DOHH2 (cell line): ENCODE measurements around the gene ARL6IP4.

Source experiments
- H3F3A ChIP-seq: fragments of 200-600 bp; sonication (generic), shearing (Covaris generic); 2 replicates; pipeline ENCODE4 v1.6.0; 2016; ENCODE audit warnings: antibody characterized with exemption, mild to moderate bottlenecking; ENCODE audit not compliant: control insufficient read depth, insufficient read depth
- H3K27ac ChIP-seq: fragments of 200-600 bp; sonication (generic); 2 replicates; pipeline ENCODE4 v1.5.1; 2014; ENCODE audit warnings: low read depth, mild to moderate bottlenecking, low read length, moderate library complexity
- H3K27me3 ChIP-seq: fragments of 200-600 bp; sonication (generic); 2 replicates; pipeline ENCODE4 v1.6.1; 2014; ENCODE audit warnings: mild to moderate bottlenecking, low read length, mixed read lengths; ENCODE audit not compliant: control insufficient read depth
- H3K36me3 ChIP-seq: fragments of 200-600 bp; sonication (generic); 2 replicates; pipeline ENCODE4 v1.6.1; 2014; ENCODE audit warnings: mild to moderate bottlenecking, low read length, moderate library complexity, mixed read lengths; ENCODE audit not compliant: control insufficient read depth
- H3K4me1 ChIP-seq: fragments of 200-600 bp; sonication (generic); 2 replicates; pipeline ENCODE4 v1.6.1; 2014; ENCODE audit warnings: mild to moderate bottlenecking, low read length, mixed read lengths; ENCODE audit not compliant: control insufficient read depth
- H3K4me2 ChIP-seq: fragments of 200-600 bp; sonication (generic); 2 replicates; pipeline ENCODE4 v1.6.0; 2014; ENCODE audit warnings: mild to moderate bottlenecking, low read length, moderate library complexity
- H3K4me3 ChIP-seq: fragments of 200-600 bp; sonication (generic); 2 replicates; pipeline ENCODE4 v1.5.1; 2014; ENCODE audit warnings: mild to moderate bottlenecking, low read length, mixed read lengths
- H3K79me2 ChIP-seq: fragments of 200-600 bp; sonication (generic); 2 replicates; pipeline ENCODE4 v1.6.1; 2014; ENCODE audit warnings: mild to moderate bottlenecking, low read length, mixed read lengths; ENCODE audit not compliant: control insufficient read depth
- H3K9me2 ChIP-seq: fragments of 200-600 bp; sonication (generic); replicated peaks from 2 replicates; pipeline ENCODE4 v1.6.1; 2014; ENCODE audit warnings: mild to moderate bottlenecking, low read length, mixed read lengths; ENCODE audit not compliant: control insufficient read depth
- H3K9me3 ChIP-seq: fragments of 200-600 bp; sonication (generic); 2 replicates; pipeline ENCODE4 v1.6.1; 2014; ENCODE audit warnings: antibody characterized with exemption, low read length, mixed read lengths; ENCODE audit not compliant: control insufficient read depth, insufficient read depth
- H4K20me1 ChIP-seq: fragments of 200-600 bp; sonication (generic); 2 replicates; pipeline ENCODE4 v1.6.0; 2014; ENCODE audit warnings: low read depth, mild to moderate bottlenecking, antibody characterized with exemption, low read length, moderate library complexity; ENCODE audit not compliant: control insufficient read depth, insufficient read depth
- CTCF ChIP-seq: fragments of 200-600 bp; sonication (generic); IDR thresholded peaks from one replicate; pipeline ENCODE4 v1.5.1; 2014; ENCODE audit warnings: antibody characterized with exemption, mild to moderate bottlenecking, low read depth, low read length; ENCODE audit not compliant: poor library complexity, severe bottlenecking
- EZH2phosphoT487 ChIP-seq: fragments of 200-600 bp; sonication (generic); IDR thresholded peaks from 2 replicates; pipeline ENCODE4 v1.6.1; 2017; ENCODE audit warnings: borderline replicate concordance, mild to moderate bottlenecking, antibody characterized with exemption, low read length, moderate library complexity, mixed read lengths

Gene ARL6IP4

GRCh38 chr12:122942637-122943036 lies 37.8 kb upstream of the ARL6IP4 start:
- peaks cover 15% of the 10 kb centered on the region for H3K4me1 ChIP-seq
- TF ChIP-seq EZH2phosphoT487 (no peak), CTCF (no peak)
- H3F3A ChIP-seq = no peaks in the 10 kb centered on the region; the same call in 1 of the 2 replicates
- no peaks in the 10 kb centered on the region for H3K9me3 ChIP-seq
- H3K4me2 ChIP-seq = no peak overlapping the region
- H3K79me2 ChIP-seq = no peaks in the 10 kb centered on the region
- no peak overlapping the region for H3K27ac ChIP-seq
- no peaks in the 10 kb centered on the region for H3K36me3 ChIP-seq
- no peak overlapping the region for H3K4me3 ChIP-seq
- H3K27me3 ChIP-seq = no peaks in the 10 kb centered on the region
- no peaks in the 10 kb centered on the region for H4K20me1 ChIP-seq
- H3K9me2 ChIP-seq = no peaks in the 10 kb centered on the region

GRCh38 chr12:122943196-122943595 lies 37.3 kb upstream of the ARL6IP4 start:
- H3K4me3 ChIP-seq = no peak overlapping the region
- H3K4me1 ChIP-seq = peaks cover 9% of the 10 kb centered on the region
- H3K27me3 ChIP-seq = no peaks in the 10 kb centered on the region
- no peak overlapping the region for H3K4me2 ChIP-seq
- no peak overlapping the region for H3K27ac ChIP-seq
- no peaks in the 10 kb centered on the region for H3K36me3 ChIP-seq
- no peaks in the 10 kb centered on the region for H3F3A ChIP-seq
- no peaks in the 10 kb centered on the region for H3K9me3 ChIP-seq
- TF ChIP-seq CTCF (no peak), EZH2phosphoT487 (no peak)
- no peaks in the 10 kb centered on the region for H4K20me1 ChIP-seq
- no peaks in the 10 kb centered on the region for H3K9me2 ChIP-seq
- no peaks in the 10 kb centered on the region for H3K79me2 ChIP-seq

- no peaks in the 10 kb centered on the region for H3K79me2 ChIP-seq
- H3K36me3 ChIP-seq = no peaks in the 10 kb centered on the region
- H3K9me2 ChIP-seq = no peaks in the 10 kb centered on the region
- H3K9me3 ChIP-seq = no peaks in the 10 kb centered on the region
- H3K4me2 ChIP-seq = no peak overlapping the region
- H3K4me3 ChIP-seq = no peak overlapping the region
- H3K4me1 ChIP-seq = peaks cover 7% of the 10 kb centered on the region
- no peak overlapping the region for H3K27ac ChIP-seq
- no peaks in the 10 kb centered on the region for H3K27me3 ChIP-seq
- no peaks in the 10 kb centered on the region for H4K20me1 ChIP-seq
- no peak for TF ChIP-seq EZH2phosphoT487
- TF ChIP-seq CTCF = no peak
- no peaks in the 10 kb centered on the region for H3F3A ChIP-seq
Measured at GRCh38 chr12:122944605-122945592, 35.6 kb upstream of the ARL6IP4 start.
